Neural crest cell (in vitro differentiated cells): ENCODE data around the gene ARF3. TPM values are rescaled to one million over a fixed set of nuclear protein-coding genes. Genes with fewer than 3 reads are reported as not detected.
"Not testable (repeated sequence)": the region's sequence is repeated elsewhere in the genome, so short reads cannot be mapped to it uniquely, and the experiment has no call there.

Source experiments
- DNase-seq: peaks from one replicate; pipeline ENCODE4 v3.0.0; 2021; ENCODE audit warnings: low read depth, mixed read lengths, low spot score
- H3K27ac Mint-ChIP-seq: one replicate; pipeline ENCODE4 v1.8.0; 2021; ENCODE audit warnings: mild to moderate bottlenecking, mixed read lengths; ENCODE audit not compliant: unreplicated experiment
- H3K27me3 Mint-ChIP-seq: 2 replicates; pipeline ENCODE4 v1.8.0; 2021; ENCODE audit warnings: low read depth, mild to moderate bottlenecking, mixed read lengths
- H3K36me3 Mint-ChIP-seq: 2 replicates; pipeline ENCODE4 v1.8.0; 2021; ENCODE audit warnings: low read depth, mild to moderate bottlenecking, mixed read lengths
- H3K4me1 Mint-ChIP-seq: 2 replicates; pipeline ENCODE4 v1.8.0; 2021; ENCODE audit warnings: mixed read lengths
- H3K4me3 Mint-ChIP-seq: one replicate; pipeline ENCODE4 v1.8.0; 2021; ENCODE audit warnings: mild to moderate bottlenecking, mixed read lengths
- H3K9me3 Mint-ChIP-seq: 2 replicates; pipeline ENCODE4 v1.8.0; 2021; ENCODE audit warnings: mixed read lengths
- CTCF ChIP-seq: fragments of 200-600 bp; sonication (generic); conservative IDR thresholded peaks from 2 replicates; pipeline ENCODE4 v1.5.0; 2021; ENCODE audit warnings: antibody characterized with exemption, mild to moderate bottlenecking
- total RNA-seq: library from RNA; stranded (reverse); gene quantifications from 2 replicates; pipeline ENCODE4 v1.2.1, GENCODE V29; 2021

ARF3 gene
- total RNA-seq, 1 donor from 2014 or later, result 202 TPM

GRCh38 chr12:48923117-48923516 lies 34.2 kb downstream of the ARF3 start:
- peaks cover 23% of the 10 kb centered on the region for H3K36me3 Mint-ChIP-seq
- no peak overlapping the region for H3K27ac Mint-ChIP-seq
- no peak for DNase-seq
- TF ChIP-seq CTCF, result no peak
- peak overlapping the region; percentile 10 for H3K4me3 Mint-ChIP-seq
- H3K9me3 Mint-ChIP-seq, result no peaks in the 10 kb centered on the region
- peaks cover 4% of the 10 kb centered on the region for H3K4me1 Mint-ChIP-seq
- H3K27me3 Mint-ChIP-seq, result peaks cover 3% of the 10 kb centered on the region

- no peak overlapping the region for H3K4me3 Mint-ChIP-seq
- no peak for TF ChIP-seq CTCF
- no peaks in the 10 kb centered on the region for H3K4me1 Mint-ChIP-seq
- no peak for DNase-seq
- peaks cover 6% of the 10 kb centered on the region for H3K9me3 Mint-ChIP-seq
- no peak overlapping the region for H3K27ac Mint-ChIP-seq
- peaks cover 15% of the 10 kb centered on the region for H3K36me3 Mint-ChIP-seq
- no peaks in the 10 kb centered on the region for H3K27me3 Mint-ChIP-seq
These were observed 39.3 kb downstream of the ARF3 start for GRCh38 chr12:48917857-48918537.

- Mint-ChIP-seq H3K4me1 (no peaks in the 10 kb centered on the region), H3K27me3 (peaks cover 3% of the 10 kb centered on the region), H3K9me3 (no peaks in the 10 kb centered on the region), H3K4me3 (no peak overlapping the region), H3K36me3 (no peaks in the 10 kb centered on the region), H3K27ac (no peak overlapping the region)
- DNase-seq, result no peak
- no peak for TF ChIP-seq CTCF
These were observed 47.1 kb downstream of the ARF3 start for GRCh38 chr12:48910196-48910595.

DNA sequence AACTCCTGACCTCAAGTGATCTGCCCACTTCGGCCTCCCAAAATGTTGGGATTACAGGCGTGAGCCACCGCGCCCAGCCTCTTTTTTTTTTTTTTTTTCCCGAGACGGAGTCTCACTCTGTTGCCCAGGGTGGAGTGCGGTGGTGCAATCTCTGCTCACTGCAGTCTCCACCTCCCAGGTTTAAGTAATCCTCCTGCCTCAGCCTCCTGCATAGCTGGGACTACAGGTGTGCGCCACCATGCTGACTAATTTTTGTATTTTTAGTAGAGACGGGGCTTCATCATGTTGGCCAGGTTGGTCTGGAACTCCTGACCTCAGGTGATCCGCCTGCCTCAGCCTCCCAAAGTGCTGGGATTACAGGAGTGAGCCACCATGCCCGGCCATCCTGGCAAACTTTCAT lies 47.6 kb downstream of the ARF3 start:
- not testable (repeated sequence) for H3K36me3 Mint-ChIP-seq, H3K27ac Mint-ChIP-seq, H3K4me1 Mint-ChIP-seq, H3K9me3 Mint-ChIP-seq, H3K4me3 Mint-ChIP-seq, H3K27me3 Mint-ChIP-seq, DNase-seq

- TF ChIP-seq CTCF, result no peak
- no peaks in the 10 kb centered on the region for H3K36me3 Mint-ChIP-seq
- H3K27me3 Mint-ChIP-seq, result peaks cover 6% of the 10 kb centered on the region
- peaks cover 8% of the 10 kb centered on the region for H3K4me1 Mint-ChIP-seq
- H3K4me3 Mint-ChIP-seq, result no peak overlapping the region
- no peak for DNase-seq
- no peak overlapping the region for H3K27ac Mint-ChIP-seq
- H3K9me3 Mint-ChIP-seq, result no peaks in the 10 kb centered on the region
These were observed 50.0 kb downstream of the ARF3 start for GRCh38 chr12:48907245-48907644.

GRCh38 chr12:48903982-48904411 lies 53.3 kb downstream of the ARF3 start:
- Mint-ChIP-seq H3K4me3 (peak overlapping the region; percentile 90), H3K9me3 (no peaks in the 10 kb centered on the region), H3K4me1 (peaks cover 8% of the 10 kb centered on the region), H3K27ac (no peak overlapping the region), H3K36me3 (no peaks in the 10 kb centered on the region), H3K27me3 (peaks cover 8% of the 10 kb centered on the region)
- peak; percentile 91 for DNase-seq
- peak; percentile 82 for TF ChIP-seq CTCF
